NOMO-1 (cell line): Measurements from ENCODE around the gene SMARCD2.
"Not testable (repeated sequence)": the region's sequence is repeated elsewhere in the genome, so short reads cannot be mapped to it uniquely, and the experiment has no call there.

Experiments used
- DNase-seq, 2 experiments: peaks; one replicate each; lab custom pipeline; 2025; ENCODE audit not compliant: unreplicated experiment in 2 of 2; lab: John Stamatoyannopoulos, UW

Gene SMARCD2

DNA sequence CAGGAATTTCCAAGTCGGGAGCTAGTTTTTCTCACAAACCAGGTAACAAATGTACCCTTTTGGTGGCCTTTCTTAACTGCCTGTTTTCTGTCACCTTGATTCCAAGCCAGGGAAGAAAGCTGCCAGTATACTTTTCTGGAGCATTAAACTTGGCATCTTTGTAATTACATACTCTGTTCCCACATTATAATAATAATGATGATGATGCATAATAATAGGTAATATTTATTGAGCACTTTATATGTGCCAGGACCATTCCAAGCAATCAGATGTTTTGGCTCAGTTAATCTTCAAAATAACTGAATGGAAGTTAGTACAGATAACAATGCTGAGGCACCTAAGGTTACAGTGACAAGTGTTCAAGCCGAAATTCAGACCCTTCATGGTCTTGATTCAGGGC, 26.4 kb downstream of the SMARCD2 start:
- DNase-seq = no peak

DNA sequence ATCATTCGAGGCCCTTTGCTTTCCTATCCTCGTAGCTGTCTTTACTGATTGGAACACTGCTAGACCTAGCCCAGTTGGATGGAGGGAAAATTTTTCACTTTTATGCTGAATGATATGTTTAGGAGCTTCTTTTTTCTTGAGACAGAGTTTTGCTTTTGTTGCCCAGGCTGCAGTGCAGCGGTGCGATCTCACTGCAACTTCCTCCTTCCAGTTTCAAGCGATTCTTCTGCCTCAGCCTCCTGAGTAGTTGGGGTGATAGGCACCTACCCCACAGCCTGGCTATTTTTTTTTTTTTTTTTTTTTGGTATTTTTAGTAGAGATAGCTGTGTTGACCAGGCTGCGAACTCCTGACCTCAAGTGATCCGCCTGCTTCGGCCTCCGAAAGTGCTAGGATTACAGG, 32.5 kb downstream of the SMARCD2 start:
- DNase-seq = no peak

- no peak for DNase-seq
Observed at GRCh38 chr17:63805591-63805990, 36.9 kb downstream of the SMARCD2 start.

- DNase-seq = no peak
Observed at GRCh38 chr17:63804328-63804727, 38.2 kb downstream of the SMARCD2 start.

- DNase-seq = no peak
Observed at GRCh38 chr17:63800783-63801182, 41.7 kb downstream of the SMARCD2 start.

DNA sequence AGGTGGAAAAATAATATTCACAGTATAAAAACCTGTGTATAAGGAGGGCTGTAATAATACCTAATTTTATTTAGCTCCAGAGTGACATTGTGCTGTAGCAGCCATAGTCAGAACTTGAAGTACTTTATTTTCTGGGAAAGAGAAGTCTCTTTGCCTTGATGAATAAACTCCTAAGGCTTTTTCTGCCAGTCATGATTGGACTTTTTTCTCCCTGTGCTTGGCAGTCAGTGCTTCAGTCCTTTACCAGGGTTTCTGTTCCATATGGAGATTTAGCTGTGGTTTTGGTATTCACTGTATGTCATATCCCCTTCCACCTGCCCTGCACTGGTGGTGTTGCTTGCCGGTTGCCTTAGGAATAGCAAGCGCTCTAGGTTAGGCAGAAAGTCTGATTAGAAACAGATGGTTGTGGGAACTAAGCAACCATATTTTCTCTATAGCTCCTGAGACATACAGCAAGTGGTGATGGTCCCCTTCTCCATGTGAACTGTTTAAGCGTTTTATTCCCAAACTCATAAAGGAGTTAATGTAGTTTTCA, 43.8 kb downstream of the SMARCD2 start:
- DNase-seq = no peak

GRCh38 chr17:63796375-63796774, 46.1 kb downstream of the SMARCD2 start:
- not testable (repeated sequence) for DNase-seq

DNA sequence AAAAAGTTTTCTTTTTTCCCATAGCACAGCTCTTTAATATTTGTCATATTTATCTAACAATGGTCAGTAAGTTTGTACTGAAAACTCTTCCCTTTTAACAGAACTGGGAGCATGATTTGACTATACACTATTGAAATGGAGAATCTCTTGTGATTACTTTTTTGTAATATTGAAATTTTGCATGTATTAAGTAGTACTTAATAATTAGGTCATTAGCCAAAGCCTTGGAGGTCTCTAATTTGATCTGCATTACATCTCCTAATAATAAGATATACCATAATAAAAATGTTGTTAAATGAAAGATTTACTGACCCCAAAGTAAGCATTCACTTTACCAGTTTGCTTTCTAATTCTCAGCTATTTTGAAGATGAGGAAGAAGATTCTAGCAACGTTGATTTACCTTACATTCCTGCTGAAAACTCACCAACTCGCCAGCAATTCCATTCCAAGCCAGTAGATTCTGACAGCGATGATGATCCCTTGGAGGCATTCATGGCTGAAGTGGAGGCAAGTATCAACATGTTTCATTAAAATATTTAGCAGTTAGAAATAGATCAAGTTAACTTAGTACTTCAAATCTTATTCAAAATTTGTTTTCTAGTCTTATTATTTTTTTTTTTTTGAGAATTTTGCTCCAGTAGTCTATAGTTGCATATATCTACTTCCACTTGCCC, 50.3 kb downstream of the SMARCD2 start:
- DNase-seq = no peak

- no peak for DNase-seq
Observed at GRCh38 chr17:63790057-63790456, 52.4 kb downstream of the SMARCD2 start.

- no peak for DNase-seq
Observed at GRCh38 chr17:63786971-63787711, 55.3 kb downstream of the SMARCD2 start.

GRCh38 chr17:63786117-63786516, 56.4 kb downstream of the SMARCD2 start:
- no peak for DNase-seq

DNA sequence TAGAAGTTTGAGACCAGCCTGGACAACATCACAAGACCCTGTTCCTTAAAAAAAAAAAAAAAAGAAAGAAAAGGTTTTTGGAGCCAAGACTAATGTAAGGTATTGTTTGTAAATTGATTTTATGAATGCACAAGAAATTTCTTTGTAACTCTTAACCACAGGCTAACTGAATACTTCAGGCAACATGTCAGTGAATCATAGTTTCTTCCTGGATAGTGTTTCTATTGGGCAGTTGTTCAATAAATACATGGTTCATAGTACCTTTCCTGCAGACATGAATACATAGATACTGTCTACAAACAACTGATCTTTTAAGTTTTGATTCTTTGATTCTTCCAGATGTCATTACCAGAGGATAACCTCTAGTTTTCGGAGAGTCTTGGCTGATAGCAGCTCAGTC, 56.9 kb downstream of the SMARCD2 start:
- no peak for DNase-seq

DNA sequence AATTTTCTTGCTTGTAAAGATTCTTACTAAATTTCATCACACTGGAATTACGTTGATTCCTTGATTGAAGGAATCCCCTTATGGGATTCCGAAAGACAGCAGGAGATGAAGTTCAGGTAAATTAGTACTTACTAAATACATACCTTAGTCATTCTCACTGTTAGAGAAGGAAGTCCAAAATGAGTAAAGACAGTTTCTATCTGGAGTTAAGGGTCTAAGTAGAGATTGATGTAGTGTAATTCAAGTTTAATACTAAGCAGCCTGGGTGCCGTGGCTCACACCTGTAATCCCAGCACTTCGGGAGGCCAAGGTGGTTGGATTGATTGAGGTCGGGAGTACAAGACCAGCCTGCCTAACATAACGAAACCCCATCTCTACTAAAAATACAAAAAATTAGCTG, 59.0 kb downstream of the SMARCD2 start:
- DNase-seq = no peak
